PC-3 (cell line): ENCODE measurements around the gene CLN6. TPM values are rescaled to one million over a fixed set of nuclear protein-coding genes. Genes with fewer than 3 reads are reported as not detected.

ENCODE experiments used
- ATAC-seq: fragments of 200-7000 bp; cut with Tn5 transposase; 2 replicates; pipeline ENCODE4 v1.9.1; 2020; ENCODE audit warnings: mild to moderate bottlenecking, moderate library complexity
- BruUV-seq: library from RNA; stranded (reverse); fragments of 400-500 nt; replicated peaks from 2 replicates; lab custom pipeline; 2021; lab: Mats Ljungman, UMichigan
- CTCF ChIA-PET: fragments of 300-600 bp; sonication (Branson Sonifier 250); formaldehyde crosslinking; loops from one replicate; lab custom pipeline; 2022; ENCODE audit warnings: antibody characterized with exemption; lab: Charles Lee
- POLR2A ChIA-PET: fragments of 300-600 bp; sonication (Branson Sonifier 250); formaldehyde crosslinking; loops from one replicate; lab custom pipeline; 2022; ENCODE audit warnings: antibody characterized with exemption; ENCODE audit not compliant: unreplicated experiment; lab: Charles Lee
- DNase-seq: peaks from one replicate; pipeline ENCODE4 v3.0.0-alpha.2; 2015
- H2AFZ ChIP-seq: fragments of 300-600 bp; sonication (generic); 2 replicates; pipeline ENCODE4 v1.6.0; 2016; ENCODE audit warnings: antibody characterized with exemption, low read length
- H3F3A ChIP-seq: fragments of 300-600 bp; sonication (generic); one replicate; pipeline ENCODE4 v1.6.0; 2017; ENCODE audit warnings: antibody characterized with exemption, low read length, control low read depth, mild to moderate bottlenecking; ENCODE audit not compliant: unreplicated experiment
- H3K27ac ChIP-seq: fragments of 300-600 bp; sonication (generic); 2 replicates; pipeline ENCODE4 v1.5.1; 2016; ENCODE audit warnings: mild to moderate bottlenecking, low read length
- H3K27me3 ChIP-seq: fragments of 300-600 bp; sonication (generic); 2 replicates; pipeline ENCODE4 v1.6.1; 2016; ENCODE audit warnings: low read length, mixed read lengths
- H3K36me3 ChIP-seq: fragments of 300-600 bp; sonication (generic); 2 replicates; pipeline ENCODE4 v1.6.1; 2016; ENCODE audit warnings: low read depth, mixed run types, low read length, mixed read lengths
- H3K4me1 ChIP-seq: fragments of 300-600 bp; sonication (generic); 2 replicates; pipeline ENCODE4 v1.5.1; 2016; ENCODE audit warnings: low read length; ENCODE audit not compliant: insufficient read depth
- H3K4me2 ChIP-seq: fragments of 300-600 bp; sonication (generic); 2 replicates; pipeline ENCODE4 v1.6.0; 2016; ENCODE audit warnings: low read length
- H3K4me3 ChIP-seq: fragments of 300-600 bp; sonication (generic); 2 replicates; pipeline ENCODE4 v1.5.1; 2016; ENCODE audit warnings: mild to moderate bottlenecking, low read length, mixed read lengths
- H3K79me2 ChIP-seq: fragments of 300-600 bp; sonication (generic); 2 replicates; pipeline ENCODE4 v1.6.1; 2017; ENCODE audit warnings: low read length, mixed read lengths
- H3K9ac ChIP-seq: fragments of 300-600 bp; sonication (generic); 2 replicates; pipeline ENCODE4 v1.6.0; 2016; ENCODE audit warnings: mild to moderate bottlenecking, low read length
- H3K9me2 ChIP-seq: fragments of 300-600 bp; sonication (generic); replicated peaks from 2 replicates; pipeline ENCODE4 v1.6.1; 2016; ENCODE audit warnings: mixed run types, low read length, mixed read lengths
- H3K9me3 ChIP-seq: fragments of 300-600 bp; sonication (generic); 2 replicates; pipeline ENCODE4 v1.6.1; 2016; ENCODE audit warnings: low read length, mixed read lengths
- H4K20me1 ChIP-seq: fragments of 300-600 bp; sonication (generic); 2 replicates; pipeline ENCODE4 v1.6.1; 2016; ENCODE audit warnings: low read length, mixed read lengths
- EZH2 ChIP-seq: fragments of 300-600 bp; sonication (generic); IDR thresholded peaks from one replicate; pipeline ENCODE4 v1.6.1; 2017; ENCODE audit warnings: antibody characterized with exemption, mild to moderate bottlenecking, low read length; ENCODE audit not compliant: unreplicated experiment
- EZH2phosphoT487 ChIP-seq: fragments of 300-600 bp; sonication (generic); IDR thresholded peaks from 2 replicates; pipeline ENCODE4 v1.6.1; 2018; ENCODE audit warnings: mild to moderate bottlenecking, antibody characterized with exemption, low read length, borderline replicate concordance
- intact Hi-C: fragments of 100-400 bp; cut with micrococcal nuclease; formaldehyde crosslinking; loops from 2 replicates; pipeline ENCODE4 v1.9.0; 2023
- total RNA-seq: library from RNA; depleted of rRNA; stranded (reverse); fragments of >200 nt; gene quantifications from 2 replicates; pipeline ENCODE4 v1.2.3, GENCODE V29; 2014
- TF ChIP-seq, protein P1 (sequence below): fragments of 300-600 bp; sonication (generic); conservative IDR thresholded peaks from 2 replicates; pipeline ENCODE4 v1.5.1; 2017; ENCODE audit warnings: antibody characterized with exemption, low read depth, mild to moderate bottlenecking, low read length

Gene CLN6
- total RNA-seq, 1 experiment from 2014 or later, result 33.4 TPM

- no peak for ATAC-seq
- Histone ChIP-seq H3K9me3 (no peaks in the 10 kb centered on the region), H3K36me3 (no peaks in the 10 kb centered on the region; the same call in 1 of the 2 replicates), H4K20me1 (peaks cover 34% of the 10 kb centered on the region), H3K9ac (no peak overlapping the region), H3K79me2 (peaks cover 38% of the 10 kb centered on the region), H3K27ac (no peak overlapping the region), H3K4me1 (peaks cover 70% of the 10 kb centered on the region), H3K27me3 (no peaks in the 10 kb centered on the region), H3K4me2 (no peak overlapping the region), H3K4me3 (no peak overlapping the region), H2AFZ (peak overlapping the region; percentile 93; the same call in 1 of the 2 replicates), H3F3A (no peaks in the 10 kb centered on the region), H3K9me2 (no peaks in the 10 kb centered on the region)
- intact Hi-C loops, result no loop called here
- TF ChIP-seq EZH2, result no peak
- TF ChIP-seq, protein P1, sequence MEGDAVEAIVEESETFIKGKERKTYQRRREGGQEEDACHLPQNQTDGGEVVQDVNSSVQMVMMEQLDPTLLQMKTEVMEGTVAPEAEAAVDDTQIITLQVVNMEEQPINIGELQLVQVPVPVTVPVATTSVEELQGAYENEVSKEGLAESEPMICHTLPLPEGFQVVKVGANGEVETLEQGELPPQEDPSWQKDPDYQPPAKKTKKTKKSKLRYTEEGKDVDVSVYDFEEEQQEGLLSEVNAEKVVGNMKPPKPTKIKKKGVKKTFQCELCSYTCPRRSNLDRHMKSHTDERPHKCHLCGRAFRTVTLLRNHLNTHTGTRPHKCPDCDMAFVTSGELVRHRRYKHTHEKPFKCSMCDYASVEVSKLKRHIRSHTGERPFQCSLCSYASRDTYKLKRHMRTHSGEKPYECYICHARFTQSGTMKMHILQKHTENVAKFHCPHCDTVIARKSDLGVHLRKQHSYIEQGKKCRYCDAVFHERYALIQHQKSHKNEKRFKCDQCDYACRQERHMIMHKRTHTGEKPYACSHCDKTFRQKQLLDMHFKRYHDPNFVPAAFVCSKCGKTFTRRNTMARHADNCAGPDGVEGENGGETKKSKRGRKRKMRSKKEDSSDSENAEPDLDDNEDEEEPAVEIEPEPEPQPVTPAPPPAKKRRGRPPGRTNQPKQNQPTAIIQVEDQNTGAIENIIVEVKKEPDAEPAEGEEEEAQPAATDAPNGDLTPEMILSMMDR, result no peak
- no peak for TF ChIP-seq EZH2phosphoT487
- ChIA-PET POLR2A (no interaction called here), CTCF (no interaction called here)
- BruUV-seq, result no TSS peak
- no peak for DNase-seq
Measured at GRCh38 chr15:68276668-68277067, 47.1 kb upstream of the CLN6 start.

GRCh38 chr15:68275165-68275746, 45.7 kb upstream of the CLN6 start:
- DNase-seq, result peak; percentile 78
- TF ChIP-seq EZH2 (no peak), EZH2phosphoT487 (no peak)
- TF ChIP-seq, protein P1, result no peak
- ChIA-PET CTCF (interaction anchor here (1.0 kb wide), 1 partner anchor 22 kb away, joined by 4 read pairs; no protein-coding TSS in a partner anchor), POLR2A (no interaction called here)
- H3K9ac ChIP-seq, result peak overlapping the region; percentile 47
- H3F3A ChIP-seq, result peaks cover 6% of the 10 kb centered on the region
- H3K4me1 ChIP-seq, result peaks cover 70% of the 10 kb centered on the region
- no peak overlapping the region; the same call in 1 of the 2 replicates for H3K4me3 ChIP-seq
- no peaks in the 10 kb centered on the region for H3K27me3 ChIP-seq
- H4K20me1 ChIP-seq, result peaks cover 20% of the 10 kb centered on the region
- ATAC-seq, result peak; percentile 3; the same call in 1 of the 2 replicates
- BruUV-seq, result no TSS peak
- H3K27ac ChIP-seq, result peak overlapping the region; percentile 92
- no peaks in the 10 kb centered on the region; the same call in 1 of the 2 replicates for H3K36me3 ChIP-seq
- intact Hi-C loops, result no loop called here
- H3K4me2 ChIP-seq, result peak overlapping the region; percentile 74
- H3K9me3 ChIP-seq, result no peaks in the 10 kb centered on the region
- H2AFZ ChIP-seq, result no peak overlapping the region
- H3K9me2 ChIP-seq, result no peaks in the 10 kb centered on the region
- peaks cover 24% of the 10 kb centered on the region for H3K79me2 ChIP-seq

GRCh38 chr15:68274201-68274848, 44.8 kb upstream of the CLN6 start:
- Histone ChIP-seq H3K9me2 (no peaks in the 10 kb centered on the region), H3K79me2 (peaks cover 14% of the 10 kb centered on the region), H3K9ac (peak overlapping the region; percentile 31), H3K27me3 (no peaks in the 10 kb centered on the region), H3K4me1 (peaks cover 62% of the 10 kb centered on the region), H3K4me2 (peak overlapping the region; percentile 74), H3K9me3 (no peaks in the 10 kb centered on the region), H2AFZ (no peak overlapping the region), H3F3A (peaks cover 6% of the 10 kb centered on the region), H3K27ac (peak overlapping the region; percentile 92), H4K20me1 (peaks cover 10% of the 10 kb centered on the region), H3K4me3 (no peak overlapping the region; the same call in 1 of the 2 replicates), H3K36me3 (no peaks in the 10 kb centered on the region; the same call in 1 of the 2 replicates)
- no peak for DNase-seq
- CTCF ChIA-PET, result interaction anchor here (1.3 kb wide), 1 partner anchor 21 kb away, joined by 4 read pairs; no protein-coding TSS in a partner anchor
- POLR2A ChIA-PET, result no interaction called here
- no TSS peak for BruUV-seq
- TF ChIP-seq EZH2phosphoT487 (no peak), EZH2 (no peak)
- TF ChIP-seq, protein P1, result no peak
- no peak for ATAC-seq
- intact Hi-C loops, result no loop called here
